NCI-H2227 (cell line): ENCODE measurements around the gene PITPNC1.
"Not testable (repeated sequence)": the region's sequence is repeated elsewhere in the genome, so short reads cannot be mapped to it uniquely, and the experiment has no call there.

Experiments
- DNase-seq: peaks from one replicate; lab custom pipeline; 2025; ENCODE audit not compliant: unreplicated experiment; lab: John Stamatoyannopoulos, UW

The PITPNC1 gene

DNA sequence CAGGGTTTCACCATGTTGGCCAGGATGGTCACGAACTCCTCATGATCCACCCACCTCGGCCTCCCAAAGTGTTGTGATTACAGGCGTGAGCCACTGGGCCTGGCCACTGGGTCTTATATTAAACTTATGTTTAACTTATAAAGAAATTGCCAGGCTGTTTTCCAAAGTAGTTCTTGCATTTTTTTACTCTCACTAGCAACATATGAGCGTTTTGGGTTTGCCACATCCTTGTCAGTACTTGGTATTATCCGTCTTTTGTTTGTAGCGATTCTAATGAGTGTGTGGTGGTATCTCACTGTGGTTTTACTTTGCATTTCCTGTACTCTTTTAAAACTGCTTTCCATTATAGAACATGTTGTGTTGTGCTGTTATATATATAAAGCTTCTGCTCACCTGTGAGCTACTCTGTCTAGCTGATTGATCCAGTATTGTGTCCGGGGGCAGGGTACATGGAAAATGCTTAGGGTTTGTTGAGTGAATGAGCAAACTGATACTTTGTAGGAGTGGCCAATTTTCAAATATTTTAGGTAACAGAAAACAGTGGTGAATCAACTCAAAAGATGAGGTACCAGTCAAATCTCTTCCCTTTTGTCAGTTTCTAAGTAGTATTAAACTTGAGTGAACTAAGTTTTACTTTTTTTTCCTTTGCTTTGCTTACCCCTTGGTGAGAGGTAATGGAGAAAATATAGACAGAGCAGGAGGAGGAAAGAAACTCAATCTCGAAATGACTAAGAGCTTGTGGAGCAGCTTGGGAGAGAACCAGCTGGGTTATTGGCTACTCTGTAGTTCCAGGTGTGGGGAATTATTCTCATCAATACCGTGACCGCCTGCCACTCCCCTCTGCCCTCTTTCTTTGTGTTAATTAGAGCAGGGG, 75.8 kb downstream of the PITPNC1 start:
- no peak for DNase-seq

DNA sequence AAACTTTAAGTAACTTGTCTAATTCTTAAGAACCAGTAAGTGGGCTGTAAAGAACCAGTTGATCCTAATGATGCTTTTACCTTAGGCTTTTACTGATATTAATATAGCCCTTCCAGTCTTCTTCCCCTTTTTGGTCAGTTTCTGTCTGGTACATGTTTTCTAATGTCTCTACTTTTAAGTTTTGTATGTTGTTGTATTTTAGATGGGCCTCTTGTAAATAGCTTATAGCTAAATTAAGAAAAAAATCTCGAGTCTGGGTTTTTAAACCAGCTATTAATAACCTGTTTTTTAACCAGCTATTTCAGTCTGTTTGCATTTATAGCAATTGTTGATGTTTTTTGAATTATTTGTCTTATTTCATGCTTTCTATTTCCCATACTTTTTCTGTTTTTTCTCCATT, 79.0 kb downstream of the PITPNC1 start:
- no peak for DNase-seq

DNA sequence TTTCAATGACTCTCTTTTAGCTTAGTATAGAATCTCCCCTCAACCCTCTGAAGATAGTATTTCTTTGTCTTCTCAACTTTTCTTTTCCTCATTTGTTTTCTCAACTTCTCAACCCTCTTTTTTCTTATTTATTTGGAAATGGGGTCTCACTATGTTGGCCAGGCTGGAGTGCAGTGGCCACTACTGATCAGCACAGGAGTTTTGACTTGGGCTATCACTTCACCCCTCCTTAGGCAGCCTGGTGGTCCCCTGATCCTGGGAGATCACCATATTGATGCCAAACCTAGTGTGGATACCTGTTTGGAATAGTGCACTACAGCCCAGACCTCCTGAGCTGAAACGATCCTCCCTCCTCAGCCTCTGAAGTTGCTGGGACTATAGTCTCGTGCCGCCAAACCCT, 79.8 kb downstream of the PITPNC1 start:
- DNase-seq, result no peak

DNA sequence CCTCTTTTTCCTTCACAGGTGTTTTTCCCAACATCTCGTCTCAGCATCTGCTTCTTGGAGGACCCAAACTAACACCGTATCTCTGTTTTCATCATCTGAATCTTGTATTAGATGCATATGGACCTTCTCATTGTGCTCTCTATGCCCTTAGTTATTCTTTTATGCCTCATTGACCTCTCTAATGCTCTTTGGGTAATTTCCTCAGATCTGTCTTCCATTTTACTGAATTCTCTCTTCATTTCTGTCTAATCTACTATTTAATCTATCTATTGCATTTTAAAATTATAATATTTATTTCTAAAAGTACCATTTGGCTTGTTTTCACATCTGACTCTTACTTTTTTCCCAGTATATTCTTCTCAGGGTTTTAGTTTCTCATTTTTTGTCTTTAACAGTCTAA, 81.1 kb downstream of the PITPNC1 start:
- DNase-seq, result no peak

DNA sequence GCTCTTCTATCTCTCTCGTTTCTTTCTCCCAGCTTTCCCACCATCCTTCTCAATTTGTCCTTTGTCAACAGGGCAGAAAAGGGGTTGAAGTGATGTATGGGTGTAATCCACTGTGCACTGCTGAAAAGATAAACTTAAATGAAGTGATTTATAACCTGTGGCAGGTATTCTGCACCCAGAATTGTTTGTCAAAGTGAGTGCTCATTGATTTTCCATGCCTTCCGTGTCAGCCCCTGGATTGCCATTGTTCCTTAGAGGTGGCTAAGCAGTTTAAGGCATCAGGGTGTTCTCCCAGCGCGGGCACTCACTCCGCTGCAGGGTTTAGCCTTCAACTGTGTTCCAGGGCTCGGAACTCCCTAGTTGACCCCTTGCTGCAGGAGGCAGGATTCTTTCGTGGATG, 82.9 kb downstream of the PITPNC1 start:
- DNase-seq, result no peak

DNA sequence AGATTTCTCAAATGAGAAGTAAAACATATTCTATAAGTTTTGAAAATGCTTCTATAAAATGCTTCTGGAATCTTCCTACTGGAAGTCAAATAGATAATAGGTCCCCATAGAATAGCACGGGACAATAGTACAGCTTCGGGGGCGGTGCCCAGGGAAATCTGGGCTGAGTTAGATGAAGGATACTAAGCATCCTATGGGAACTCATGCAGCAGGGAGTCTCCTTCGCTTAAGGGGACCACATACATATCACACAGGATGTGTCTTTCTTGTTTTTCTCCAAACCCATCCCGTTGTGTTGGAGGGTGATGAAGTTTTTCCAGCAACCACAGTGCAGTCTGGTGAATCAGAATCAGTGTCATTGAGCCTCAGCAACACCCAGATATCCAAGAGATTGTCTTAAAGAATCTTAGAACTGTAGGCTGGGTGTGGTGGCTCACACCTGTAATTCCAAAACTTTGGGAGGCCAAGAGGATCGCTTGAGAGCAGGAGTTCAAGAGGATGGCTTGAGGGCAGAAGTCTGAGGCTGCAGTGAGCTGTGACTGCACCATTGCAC, 84.2 kb downstream of the PITPNC1 start:
- DNase-seq, result no peak

DNA sequence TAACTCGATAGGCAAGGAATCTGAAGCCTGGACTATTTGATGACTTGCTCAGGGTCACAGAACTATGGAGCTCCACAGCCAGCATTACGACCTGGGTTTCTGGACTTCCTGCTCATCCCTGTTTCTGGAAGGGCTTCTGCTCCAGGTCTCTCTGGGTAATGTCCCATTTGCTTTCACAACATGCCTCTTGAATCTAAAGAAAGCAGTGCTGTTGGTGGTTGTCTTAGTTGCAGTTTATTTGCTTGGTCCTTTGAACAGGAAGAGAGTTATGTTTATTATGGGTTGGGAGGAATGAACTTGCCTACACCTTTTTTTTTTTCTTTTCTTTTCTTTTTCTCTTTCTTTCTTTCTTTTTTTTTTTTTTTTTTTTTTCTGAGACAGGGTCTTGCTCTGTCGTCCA, 84.8 kb downstream of the PITPNC1 start:
- no peak for DNase-seq

DNA sequence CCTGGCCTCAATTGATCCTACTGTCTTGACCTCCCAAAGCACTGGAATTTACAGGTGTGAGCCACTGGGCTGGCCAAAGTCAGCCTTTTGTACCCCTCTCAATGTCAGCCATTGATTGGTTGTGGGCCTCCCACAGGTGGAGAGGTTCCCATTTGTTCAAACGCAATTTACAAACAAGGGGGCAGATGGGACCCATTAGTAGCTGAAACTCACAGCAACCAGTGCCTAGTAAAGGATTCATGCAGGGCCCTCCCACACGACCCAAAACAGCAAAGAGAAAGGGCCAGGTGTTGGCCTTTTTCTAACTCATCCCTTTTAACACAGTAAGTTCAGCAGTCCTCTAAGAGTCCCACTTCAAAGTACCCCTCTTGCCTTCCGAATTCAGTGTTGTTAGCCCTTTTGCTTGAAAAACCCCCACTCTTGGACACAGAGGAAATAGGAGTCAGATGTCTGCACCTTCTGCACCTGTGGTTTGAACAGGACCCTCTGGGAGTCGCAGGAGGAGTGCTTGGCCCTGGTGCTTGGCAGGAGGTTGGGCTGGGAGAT, 89.2 kb downstream of the PITPNC1 start:
- no peak for DNase-seq

DNA sequence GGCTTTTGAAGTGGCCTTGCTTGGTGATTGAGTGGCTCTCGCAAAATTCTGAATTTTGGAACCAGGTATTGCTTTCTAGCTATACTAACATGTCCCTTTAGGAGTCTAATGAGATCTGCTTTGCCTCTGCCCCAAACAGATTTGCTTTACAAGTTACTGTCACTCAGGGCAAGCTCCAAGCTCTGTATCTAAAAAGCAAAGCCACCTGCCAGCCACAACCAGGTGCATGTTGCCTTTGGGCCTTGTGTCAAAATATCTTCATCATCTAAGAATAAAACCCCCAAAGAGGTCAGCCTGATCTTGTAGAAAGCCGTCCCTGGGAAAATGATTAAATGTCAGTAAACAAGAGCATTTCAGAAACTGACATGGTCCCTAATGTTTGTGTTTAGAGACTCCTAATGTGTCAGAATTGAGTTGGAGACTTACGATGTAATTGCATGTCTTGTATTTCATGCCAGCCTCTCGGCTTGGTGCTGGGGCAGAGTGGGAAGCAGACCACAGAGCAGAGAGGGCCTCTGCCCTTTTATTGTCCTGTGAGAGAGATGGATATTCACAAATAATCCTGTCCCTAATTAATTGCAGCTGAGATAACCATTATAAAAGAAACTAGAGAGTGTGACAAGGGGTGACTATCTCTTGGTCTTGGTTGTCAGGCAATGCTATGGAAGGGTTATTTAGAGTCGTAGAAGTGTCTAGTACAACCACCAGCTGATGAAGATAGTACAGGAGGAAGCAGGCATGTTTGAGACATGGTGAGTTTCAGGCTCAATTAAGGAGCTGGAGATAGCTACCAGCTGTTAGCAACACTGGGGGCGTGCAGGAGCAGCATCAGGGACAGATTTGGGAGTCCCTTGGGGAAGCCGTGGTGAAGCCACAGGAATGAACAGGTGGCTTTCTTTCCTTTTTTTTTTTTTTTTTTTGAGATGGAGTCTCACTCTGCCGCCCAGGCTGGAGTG, 90.7 kb downstream of the PITPNC1 start:
- DNase-seq, result peak; percentile 54

DNA sequence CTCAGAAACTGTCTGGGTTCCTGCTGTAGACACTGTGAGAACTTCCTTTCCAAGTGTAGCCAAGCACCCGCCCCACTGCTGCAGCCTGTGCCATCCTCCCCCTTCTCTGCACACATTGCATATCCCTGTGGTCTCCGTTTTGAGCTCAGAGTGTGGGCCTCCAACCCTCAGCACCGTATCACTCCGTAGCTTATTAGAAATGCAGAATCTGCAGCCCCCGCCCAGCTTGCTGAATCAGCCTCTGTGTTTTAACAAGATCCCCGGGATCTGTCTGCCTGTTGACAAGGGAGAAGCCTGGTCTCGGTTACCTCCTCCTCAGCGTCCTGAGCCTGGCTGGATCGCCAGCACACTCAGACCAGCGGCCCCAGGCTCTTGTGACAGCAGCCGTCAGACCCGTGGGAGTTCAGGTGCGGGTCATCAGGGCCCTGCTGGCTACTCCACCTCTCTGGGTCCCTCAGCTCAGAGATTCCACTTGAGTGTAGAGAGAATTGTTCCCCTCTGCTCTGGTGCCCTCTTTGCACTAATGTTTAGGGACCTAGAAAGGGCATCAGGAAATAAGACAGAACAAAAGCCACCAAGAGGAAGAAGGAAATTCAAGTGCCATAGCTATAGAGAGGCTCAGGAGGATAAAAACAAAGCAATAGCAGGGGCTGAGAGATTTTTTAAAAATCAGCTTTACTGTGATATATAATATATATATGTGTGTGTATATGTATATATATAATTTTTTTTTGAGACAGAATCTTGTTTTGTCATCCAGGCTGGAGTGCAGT, 92.3 kb downstream of the PITPNC1 start:
- peak; percentile 43 for DNase-seq

DNA sequence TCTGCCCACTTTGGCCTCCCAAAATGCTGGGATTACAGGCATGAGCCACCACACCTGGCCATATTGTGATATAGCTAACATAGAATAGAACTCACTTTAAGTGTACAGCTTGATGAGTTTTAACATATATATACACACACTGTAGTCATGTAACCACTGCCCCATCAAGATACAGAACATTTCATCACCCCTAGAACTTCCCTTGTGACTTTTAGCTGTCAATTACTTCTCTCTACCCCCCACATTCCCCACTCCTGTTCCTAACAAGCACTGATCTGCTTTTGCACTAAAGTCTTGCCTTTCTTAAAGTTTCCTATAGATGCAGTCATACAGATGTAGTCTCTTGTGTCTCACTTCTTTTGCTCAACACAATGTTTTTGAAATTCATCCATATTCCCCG, 93.1 kb downstream of the PITPNC1 start:
- DNase-seq, result no peak

DNA sequence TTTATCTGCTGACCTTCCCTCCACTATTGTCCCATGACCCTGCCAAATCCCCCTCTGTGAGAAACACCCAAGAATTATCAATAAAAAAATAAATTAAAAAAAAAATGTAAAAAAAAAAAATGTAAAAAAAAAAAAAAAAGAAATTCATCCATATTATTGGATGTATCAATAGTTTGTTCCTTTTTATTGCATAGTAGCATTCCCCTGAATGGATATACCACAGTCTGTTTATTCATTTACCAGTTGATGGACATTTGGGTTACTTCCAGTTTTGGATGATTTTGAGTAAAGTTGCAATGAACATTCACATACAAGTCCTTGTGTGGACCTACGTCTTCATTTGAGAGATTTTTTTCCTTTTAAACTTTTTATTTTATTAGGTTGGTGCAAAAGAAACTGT, 94.0 kb downstream of the PITPNC1 start:
- no peak for DNase-seq

DNA sequence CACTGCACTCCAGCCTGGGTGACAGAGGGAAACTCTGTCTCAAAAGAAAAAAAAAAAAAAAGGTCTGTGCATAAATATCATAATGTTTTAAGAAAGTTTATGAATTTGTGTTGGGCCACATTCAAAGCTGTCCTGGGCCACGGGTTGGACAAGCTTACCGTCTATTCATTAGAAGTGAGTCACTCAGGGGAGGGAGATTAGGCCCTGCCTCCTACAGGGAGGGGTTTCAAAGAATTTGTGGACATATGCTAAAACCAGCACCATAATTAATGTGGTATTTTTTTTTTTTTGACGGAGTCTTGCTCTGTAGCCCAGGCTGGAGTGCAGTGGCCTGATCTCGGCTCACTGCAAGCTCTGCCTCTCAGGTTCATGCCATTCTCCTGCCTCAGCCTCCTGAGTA, 95.5 kb downstream of the PITPNC1 start:
- DNase-seq, result not testable (repeated sequence)

DNA sequence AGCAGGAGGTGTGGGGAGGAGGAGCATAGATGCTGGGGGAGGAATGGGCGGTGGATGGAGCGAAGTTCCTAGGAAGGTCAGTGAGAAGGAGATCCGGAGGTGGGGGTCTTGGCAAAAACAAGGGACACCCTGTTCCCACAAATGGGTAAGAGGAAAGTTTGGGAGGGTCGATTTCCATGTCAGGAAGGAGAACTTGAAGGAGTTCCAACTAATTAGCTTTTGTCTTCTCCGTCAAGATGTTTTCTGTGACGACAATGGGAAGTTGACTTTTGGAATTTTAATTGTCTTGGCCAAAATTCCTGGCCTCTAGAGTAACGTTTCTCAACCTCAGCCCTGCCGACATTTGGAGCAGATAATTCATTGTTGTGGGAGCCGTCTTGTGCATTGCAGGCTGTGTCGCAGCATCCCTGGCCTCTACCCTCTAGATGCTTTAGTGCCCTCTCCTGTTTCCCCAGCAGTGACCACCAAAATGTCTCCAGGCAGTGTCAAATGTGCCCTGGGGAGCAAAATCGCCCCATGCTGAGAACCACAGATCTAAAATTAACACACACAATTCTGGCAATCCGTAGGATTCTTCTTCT, 97.1 kb downstream of the PITPNC1 start:
- DNase-seq, result no peak

DNA sequence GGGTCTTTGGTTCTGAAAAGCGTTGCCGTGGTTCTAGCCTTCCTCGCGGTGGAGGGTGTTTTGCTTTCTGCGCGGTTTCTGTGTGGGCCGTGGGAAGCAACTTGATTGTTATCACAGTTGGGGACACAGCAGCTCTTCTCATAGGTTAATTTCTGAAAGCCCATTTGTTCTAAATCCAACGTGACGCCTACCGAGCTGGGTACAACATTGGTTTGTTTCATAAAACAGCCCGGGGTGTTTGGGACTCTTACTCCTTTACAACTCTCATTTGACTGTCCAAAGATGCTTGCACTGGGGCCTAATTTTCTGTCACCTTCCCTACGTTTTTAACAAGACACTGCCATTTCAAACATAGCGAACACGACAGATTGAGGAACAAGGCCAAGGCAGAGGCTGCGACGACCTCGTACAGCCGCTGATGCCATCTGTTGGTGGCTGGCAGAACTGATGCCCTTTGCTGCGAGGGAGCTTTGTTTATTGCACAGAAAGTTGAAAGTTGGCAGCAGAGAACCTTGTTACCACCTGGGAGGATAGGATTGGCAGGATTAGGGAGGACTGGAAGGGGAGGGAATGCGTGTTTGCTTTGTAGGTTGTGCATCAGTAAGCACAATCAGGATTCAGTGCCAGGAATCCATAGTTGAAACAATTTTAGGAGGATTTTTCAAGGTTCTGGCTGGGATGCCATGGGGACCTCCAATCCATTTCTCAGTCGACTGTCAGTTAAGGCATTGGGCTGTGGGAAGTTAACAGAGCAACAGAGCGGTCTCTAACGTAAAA, 98.3 kb downstream of the PITPNC1 start:
- DNase-seq, result peak; percentile 82

DNA sequence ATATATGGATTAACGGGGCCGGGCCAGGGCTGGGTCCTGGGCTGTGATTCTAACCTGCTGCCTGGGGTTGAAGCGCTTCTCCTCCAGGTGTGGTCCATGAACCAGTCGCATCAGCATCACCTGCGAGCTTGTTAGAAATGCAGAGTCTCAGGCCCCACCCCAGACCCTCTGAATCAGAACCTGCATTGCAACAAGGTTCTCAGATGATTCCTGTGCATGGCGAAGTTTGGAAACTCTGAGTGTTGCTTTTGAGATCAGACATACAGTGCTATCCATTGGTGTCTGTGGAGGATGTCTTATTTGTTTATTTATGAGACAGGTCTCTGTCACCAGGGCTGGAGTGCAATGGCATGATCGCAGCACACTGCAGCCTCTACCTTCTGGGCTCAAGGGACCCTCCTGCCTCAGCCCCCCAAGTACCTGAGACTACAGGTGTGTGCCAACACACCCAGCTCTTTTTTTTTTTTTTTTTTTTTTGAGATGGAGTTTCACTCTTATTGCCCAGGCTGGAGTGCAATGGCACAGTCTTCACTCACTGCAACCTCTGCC, 99.8 kb downstream of the PITPNC1 start:
- DNase-seq, result no peak

DNA sequence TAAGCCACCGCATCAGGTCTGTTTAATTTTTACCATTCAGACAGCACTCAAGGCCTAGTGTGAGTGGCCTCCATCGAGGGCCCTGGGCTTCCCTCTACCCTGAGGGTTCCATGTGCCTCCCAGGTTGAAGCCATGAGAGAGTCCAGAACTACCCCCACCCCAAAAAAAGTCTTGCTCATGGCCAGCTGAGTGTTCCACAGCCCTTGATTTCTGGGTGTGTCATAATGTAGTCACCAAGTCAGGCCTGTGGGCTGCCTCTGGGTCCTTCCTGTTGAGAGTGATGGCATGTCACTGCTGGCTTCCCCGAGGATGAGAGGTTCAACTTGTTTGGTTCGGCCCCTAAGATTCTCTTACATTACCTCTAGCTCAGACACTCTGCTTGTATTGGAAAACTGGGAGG, 100.6 kb downstream of the PITPNC1 start:
- DNase-seq, result no peak

DNA sequence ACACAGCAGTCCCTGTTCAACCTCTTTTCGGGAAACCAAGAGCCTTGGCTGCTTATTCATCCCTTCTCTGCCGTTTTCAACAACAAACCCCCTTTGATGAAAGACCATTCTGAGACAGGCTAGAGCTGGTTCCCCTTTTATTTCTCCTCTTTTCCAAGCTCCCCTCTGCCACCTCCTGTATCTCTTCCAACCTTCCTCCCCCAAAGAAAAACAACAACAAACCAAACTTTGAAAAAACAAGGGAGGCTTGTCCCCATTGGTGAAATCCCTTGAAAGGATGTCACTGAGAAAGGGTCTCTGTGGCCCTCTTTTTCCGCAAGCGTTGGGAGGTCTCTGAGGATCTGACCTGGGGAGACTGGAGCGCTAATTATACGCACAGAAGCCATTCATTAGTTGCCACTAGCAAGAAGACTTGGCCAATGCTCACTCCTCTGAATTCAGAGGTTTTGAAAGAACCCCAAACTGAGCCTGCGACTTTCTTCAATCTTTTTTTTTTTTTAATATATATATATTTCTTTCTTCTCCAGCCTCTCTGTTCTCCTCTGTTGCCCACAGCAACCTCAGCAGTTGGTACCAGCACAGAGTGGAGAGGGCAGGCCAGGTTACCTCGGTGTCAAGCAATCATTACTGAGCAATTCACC, 101.4 kb downstream of the PITPNC1 start:
- DNase-seq, result peak; percentile 46

DNA sequence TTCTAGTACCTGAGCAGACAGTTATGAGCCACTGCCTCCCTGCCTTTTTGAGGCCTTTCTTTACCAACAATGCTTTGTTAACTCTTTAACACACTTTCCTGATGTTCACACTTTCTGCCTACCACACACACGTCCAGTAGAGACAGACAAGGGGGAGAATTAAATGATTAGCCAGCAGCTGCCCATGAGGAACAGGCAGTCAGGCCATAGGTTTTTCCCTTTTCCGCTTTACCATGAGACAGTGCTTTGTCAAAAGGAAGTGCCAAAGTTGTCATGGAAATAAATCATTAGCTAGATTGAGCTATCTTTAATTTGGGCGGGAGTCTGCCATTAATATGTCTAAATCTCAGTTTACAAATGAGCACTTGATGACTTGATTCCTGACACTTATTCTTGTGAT, 102.1 kb downstream of the PITPNC1 start:
- DNase-seq, result peak; percentile 40
